ENCODE data around the gene NUP153.

NUP153 gene

GRCh38 chr6:17593246-17593645 lies 113.5 kb downstream of the NUP153 start:
- TF ChIP-seq SPI1 (IDR thresholded peaks at IDR 0.05; ENCODE audit: borderline replicate concordance, low read depth) (no peak), REST (IDR thresholded peaks at IDR 0.05; ENCODE audit: insufficient replicate concordance, low read depth) (no peak), POLR2AphosphoS5 (IDR thresholded peaks at IDR 0.05; ENCODE audit: low read depth) (no peak), GABPA (IDR thresholded peaks at IDR 0.05; ENCODE audit: low read depth) (no peak), CTCF (IDR thresholded peaks at IDR 0.05; ENCODE audit: insufficient read depth, low read length) (no peak)
- no peak overlapping the region for H3K4me3 ChIP-seq (replicated peaks; ENCODE audit: insufficient read depth, low read length)
- no peak overlapping the region for H3K27ac ChIP-seq (replicated peaks)
- H3K27me3 ChIP-seq (ENCODE audit: insufficient read depth, poor library complexity, severe bottlenecking): no peaks in the 10 kb centered on the region
- DNase-seq (ENCODE audit: low read depth in 1 of 2, low spot score in 1 of 2): no peak

GRCh38 chr6:17591287-17591686 lies 115.4 kb downstream of the NUP153 start:
- DNase-seq (ENCODE audit: low read depth in 1 of 2, low spot score in 1 of 2): no peak
- TF ChIP-seq GABPA (IDR thresholded peaks at IDR 0.05; ENCODE audit: low read depth) (no peak), POLR2AphosphoS5 (IDR thresholded peaks at IDR 0.05; ENCODE audit: low read depth) (no peak), REST (IDR thresholded peaks at IDR 0.05; ENCODE audit: insufficient replicate concordance, low read depth) (no peak), SPI1 (IDR thresholded peaks at IDR 0.05; ENCODE audit: borderline replicate concordance, low read depth) (no peak), CTCF (IDR thresholded peaks at IDR 0.05; ENCODE audit: insufficient read depth, low read length) (no peak)
- no peak overlapping the region for H3K27ac ChIP-seq (replicated peaks)
- no peaks in the 10 kb centered on the region for H3K27me3 ChIP-seq (ENCODE audit: insufficient read depth, poor library complexity, severe bottlenecking)
- H3K4me3 ChIP-seq (replicated peaks; ENCODE audit: insufficient read depth, low read length): no peak overlapping the region

- DNase-seq (ENCODE audit: low read depth in 1 of 2, low spot score in 1 of 2): no peak
- H3K4me3 ChIP-seq (replicated peaks; ENCODE audit: insufficient read depth, low read length): no peak overlapping the region
- H3K27me3 ChIP-seq (ENCODE audit: insufficient read depth, poor library complexity, severe bottlenecking): no peaks in the 10 kb centered on the region
- H3K27ac ChIP-seq (replicated peaks): no peak overlapping the region
- TF ChIP-seq REST (IDR thresholded peaks at IDR 0.05; ENCODE audit: insufficient replicate concordance, low read depth) (no peak), GABPA (IDR thresholded peaks at IDR 0.05; ENCODE audit: low read depth) (no peak), POLR2AphosphoS5 (IDR thresholded peaks at IDR 0.05; ENCODE audit: low read depth) (no peak), SPI1 (IDR thresholded peaks at IDR 0.05; ENCODE audit: borderline replicate concordance, low read depth) (no peak), CTCF (IDR thresholded peaks at IDR 0.05; ENCODE audit: insufficient read depth, low read length) (no peak)
Measured at GRCh38 chr6:17589406-17590096, 117.2 kb downstream of the NUP153 start.
